ENCODE data around the gene RSAD1. TPM values are rescaled to one million over a fixed set of nuclear protein-coding genes. Genes with fewer than 3 reads are reported as not detected.

Gene RSAD1
- polyA plus RNA-seq, 1 donor from 2014 or later: 54.4 TPM

Other genes starting within 250 kb of the RSAD1 start
- gene TMEM92, start 204.4 kb upstream of the RSAD1 start, polyA plus RNA-seq: not detected
- gene XYLT2, start 132.7 kb upstream of the RSAD1 start, polyA plus RNA-seq: 13.9 TPM
- 62.5 TPM for gene MRPL27, start 105.7 kb upstream of the RSAD1 start, polyA plus RNA-seq
- gene EME1, start 105.6 kb upstream of the RSAD1 start, polyA plus RNA-seq: not detected
- 22.6 TPM for gene LRRC59, start 81.3 kb upstream of the RSAD1 start, polyA plus RNA-seq
- 28.6 TPM for gene ACSF2, start 52.6 kb upstream of the RSAD1 start, polyA plus RNA-seq
- 41.9 TPM for gene CHAD, start 10.0 kb upstream of the RSAD1 start, polyA plus RNA-seq
- gene MYCBPAP, start 29.6 kb downstream of the RSAD1 start, polyA plus RNA-seq: 1.3 TPM
- gene EPN3, start 53.9 kb downstream of the RSAD1 start, polyA plus RNA-seq: not detected
- gene SPATA20, start 68.3 kb downstream of the RSAD1 start, polyA plus RNA-seq: 12.8 TPM
- not detected for gene CACNA1G, start 81.9 kb downstream of the RSAD1 start, polyA plus RNA-seq
- 0.91 TPM for gene ABCC3, start 156.0 kb downstream of the RSAD1 start, polyA plus RNA-seq
- gene ANKRD40, start 229.1 kb downstream of the RSAD1 start, polyA plus RNA-seq: 4.5 TPM
- 65.5 TPM for gene LUC7L3, start 240.7 kb downstream of the RSAD1 start, polyA plus RNA-seq